HG03439 (cell line): ENCODE data around the gene CUL1.

Source experiments
- ATAC-seq: cut with Tn5 transposase; IDR thresholded peaks from one replicate; pipeline ENCODE4 v1.9.1; 2021; ENCODE audit warnings: mild to moderate bottlenecking, moderate library complexity; ENCODE audit not compliant: unreplicated experiment

Gene CUL1

GRCh38 chr7:148717266-148717793, 18.6 kb downstream of the CUL1 start:
- ATAC-seq, result no peak

- no peak for ATAC-seq
Measured at GRCh38 chr7:148718431-148718830, 19.7 kb downstream of the CUL1 start.

GRCh38 chr7:148719753-148720152, 21.1 kb downstream of the CUL1 start:
- no peak for ATAC-seq

- ATAC-seq, result no peak
Measured at GRCh38 chr7:148720472-148720871, 21.8 kb downstream of the CUL1 start.

GRCh38 chr7:148721390-148721789, 22.7 kb downstream of the CUL1 start:
- ATAC-seq, result no peak

- no peak for ATAC-seq
Measured at GRCh38 chr7:148722340-148723165, 23.9 kb downstream of the CUL1 start.

- no peak for ATAC-seq
Measured at GRCh38 chr7:148723166-148723559, 24.5 kb downstream of the CUL1 start.

- ATAC-seq, result no peak
Measured at GRCh38 chr7:148723846-148724245, 25.1 kb downstream of the CUL1 start.

GRCh38 chr7:148726385-148726784, 27.7 kb downstream of the CUL1 start:
- ATAC-seq, result no peak

GRCh38 chr7:148727501-148728278, 29.0 kb downstream of the CUL1 start:
- ATAC-seq, result no peak

- no peak for ATAC-seq
Measured at GRCh38 chr7:148729984-148730733, 31.5 kb downstream of the CUL1 start.

GRCh38 chr7:148732862-148733261, 34.2 kb downstream of the CUL1 start:
- ATAC-seq, result no peak

- no peak for ATAC-seq
Measured at GRCh38 chr7:148733496-148733895, 34.8 kb downstream of the CUL1 start.

- ATAC-seq, result no peak
Measured at GRCh38 chr7:148735141-148735540, 36.4 kb downstream of the CUL1 start.

- ATAC-seq, result no peak
Measured at GRCh38 chr7:148735967-148736366, 37.3 kb downstream of the CUL1 start.

- no peak for ATAC-seq
Measured at GRCh38 chr7:148738737-148739535, 40.2 kb downstream of the CUL1 start.

GRCh38 chr7:148746135-148746534, 47.4 kb downstream of the CUL1 start:
- ATAC-seq, result no peak

GRCh38 chr7:148747274-148747673, 48.6 kb downstream of the CUL1 start:
- ATAC-seq, result no peak

GRCh38 chr7:148750442-148751355, 52.0 kb downstream of the CUL1 start:
- no peak for ATAC-seq
